ENCODE results near the gene MYO10.

GRCh38 chr5:16619136-16619535 lies 317.0 kb downstream of the MYO10 start:
- no peak for TF ChIP-seq CTCF (IDR thresholded peaks at IDR 0.05)
- TF ChIP-seq EP300 (IDR thresholded peaks at IDR 0.05), result no peak
